Peyer's patch (tissue), 4 donors: Measurements from ENCODE around the gene PRR18.

Experiments
- POLR2A ChIP-seq, 2 donors: fragments of 450-650 bp; IDR thresholded peaks; one replicate each; pipeline ENCODE4 v1.5.1; 2017; ENCODE audit warnings: antibody characterized with exemption in 2 of 2, mild to moderate bottlenecking in 2 of 2, moderate library complexity in 2 of 2
- TF ChIP-seq, protein P1 (sequence below), 6 experiments: fragments of 450-650 bp in 4 of 6; fragments of 200-600 bp in 2 of 6; sonication (generic) in 1 of 6; IDR thresholded peaks; one replicate each; pipeline ENCODE4 v1.5.1; 2017 to 2019; ENCODE audit warnings: antibody characterized with exemption in 6 of 6, mild to moderate bottlenecking in 3 of 6, moderate library complexity in 1 of 6

DNA sequence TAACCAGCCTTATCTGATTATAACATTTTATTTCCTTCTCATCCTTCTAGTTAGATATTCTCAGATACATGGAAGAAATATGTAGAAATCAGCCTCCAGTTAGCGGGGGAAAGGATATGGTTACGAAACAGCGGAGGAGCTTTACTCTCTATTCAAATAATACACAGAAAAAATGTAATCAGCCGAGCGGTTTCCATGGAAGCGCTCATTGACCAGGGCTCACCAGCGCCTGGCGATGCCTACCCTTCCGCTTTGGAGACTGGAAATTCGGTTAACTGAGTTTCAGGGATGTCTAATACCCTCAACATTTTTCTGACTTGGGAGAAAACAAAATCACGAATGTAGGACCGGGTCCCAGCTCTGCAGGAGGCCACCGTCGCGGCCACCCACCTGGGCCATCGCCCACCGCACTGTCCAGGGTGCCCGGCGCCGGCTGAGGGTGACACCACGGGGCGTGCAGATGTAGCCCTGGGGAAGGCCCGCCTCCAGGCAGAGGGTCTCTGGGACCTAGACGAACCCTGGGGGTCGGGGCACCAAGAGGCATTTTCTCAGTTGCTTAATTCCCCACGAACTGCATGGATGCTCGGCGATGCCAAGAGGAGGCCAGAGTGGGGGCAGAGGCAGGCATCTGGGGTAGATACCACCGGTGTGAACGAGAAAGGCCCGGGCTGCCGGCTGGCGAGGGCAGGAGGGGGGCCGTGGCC, 1.7 kb downstream of the PRR18 start:
- TF ChIP-seq, protein P1, sequence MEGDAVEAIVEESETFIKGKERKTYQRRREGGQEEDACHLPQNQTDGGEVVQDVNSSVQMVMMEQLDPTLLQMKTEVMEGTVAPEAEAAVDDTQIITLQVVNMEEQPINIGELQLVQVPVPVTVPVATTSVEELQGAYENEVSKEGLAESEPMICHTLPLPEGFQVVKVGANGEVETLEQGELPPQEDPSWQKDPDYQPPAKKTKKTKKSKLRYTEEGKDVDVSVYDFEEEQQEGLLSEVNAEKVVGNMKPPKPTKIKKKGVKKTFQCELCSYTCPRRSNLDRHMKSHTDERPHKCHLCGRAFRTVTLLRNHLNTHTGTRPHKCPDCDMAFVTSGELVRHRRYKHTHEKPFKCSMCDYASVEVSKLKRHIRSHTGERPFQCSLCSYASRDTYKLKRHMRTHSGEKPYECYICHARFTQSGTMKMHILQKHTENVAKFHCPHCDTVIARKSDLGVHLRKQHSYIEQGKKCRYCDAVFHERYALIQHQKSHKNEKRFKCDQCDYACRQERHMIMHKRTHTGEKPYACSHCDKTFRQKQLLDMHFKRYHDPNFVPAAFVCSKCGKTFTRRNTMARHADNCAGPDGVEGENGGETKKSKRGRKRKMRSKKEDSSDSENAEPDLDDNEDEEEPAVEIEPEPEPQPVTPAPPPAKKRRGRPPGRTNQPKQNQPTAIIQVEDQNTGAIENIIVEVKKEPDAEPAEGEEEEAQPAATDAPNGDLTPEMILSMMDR (IDR thresholded peaks at IDR 0.05): no peak
- TF ChIP-seq POLR2A (IDR thresholded peaks at IDR 0.05): no peak
